Muscle of arm (tissue), 12 donors: ENCODE results near the gene GMDS. TPM values are rescaled to one million over a fixed set of nuclear protein-coding genes. Genes with fewer than 3 reads are reported as not detected.

Experiments
- DNase-seq: peaks from one replicate; pipeline ENCODE4 v3.0.0-alpha.2; 2013
- polyA plus RNA-seq, 12 donors: library from polyadenylated mRNA; unstranded; fragments of 120-200 nt; gene quantifications; one replicate each; pipeline ENCODE4 v1.2.1, GENCODE V29; 2013; ENCODE audit not compliant: insufficient read length in 12 of 12

The GMDS gene
- polyA plus RNA-seq, 12 donors = 8.6 to 22.6 (median 10.5) TPM; not detected in 1

- DNase-seq = no peak
Observed at GRCh38 chr6:1806935-1807334, 438.5 kb downstream of the GMDS start.

- DNase-seq = peak; percentile 29
Observed at GRCh38 chr6:1802491-1803395, 442.7 kb downstream of the GMDS start.

GRCh38 chr6:1801401-1801800 is 444.0 kb downstream of the GMDS start:
- DNase-seq = no peak

GRCh38 chr6:1800845-1801244 is 444.6 kb downstream of the GMDS start:
- no peak for DNase-seq

- no peak for DNase-seq
Observed at GRCh38 chr6:1798965-1799325, 446.5 kb downstream of the GMDS start.

GRCh38 chr6:1798303-1798964 is 447.0 kb downstream of the GMDS start:
- no peak for DNase-seq

GRCh38 chr6:1797801-1798200 is 447.6 kb downstream of the GMDS start:
- DNase-seq = no peak

GRCh38 chr6:1796706-1797529 is 448.5 kb downstream of the GMDS start:
- DNase-seq = no peak

GRCh38 chr6:1795910-1796309 is 449.5 kb downstream of the GMDS start:
- DNase-seq = no peak

- no peak for DNase-seq
Observed at GRCh38 chr6:1792989-1793388, 452.4 kb downstream of the GMDS start.

- no peak for DNase-seq
Observed at GRCh38 chr6:1790684-1791083, 454.7 kb downstream of the GMDS start.

- no peak for DNase-seq
Observed at GRCh38 chr6:1789092-1789491, 456.3 kb downstream of the GMDS start.

- DNase-seq = no peak
Observed at GRCh38 chr6:1787894-1788293, 457.5 kb downstream of the GMDS start.

- DNase-seq = no peak
Observed at GRCh38 chr6:1786455-1787453, 458.7 kb downstream of the GMDS start.

GRCh38 chr6:1784422-1784884 is 461.0 kb downstream of the GMDS start:
- DNase-seq = no peak

- no peak for DNase-seq
Observed at GRCh38 chr6:1781817-1782184, 463.6 kb downstream of the GMDS start.

GRCh38 chr6:1781152-1781816 is 464.1 kb downstream of the GMDS start:
- no peak for DNase-seq

- DNase-seq = no peak
Observed at GRCh38 chr6:1780251-1780867, 465.0 kb downstream of the GMDS start.

GRCh38 chr6:1778686-1779235 is 466.6 kb downstream of the GMDS start:
- peak; percentile 49 for DNase-seq
